ENCODE data around the gene LARP1B. TPM values are rescaled to one million over a fixed set of nuclear protein-coding genes. Genes with fewer than 3 reads are reported as not detected.
"Not testable (repeated sequence)": the region's sequence is repeated elsewhere in the genome, so short reads cannot be mapped to it uniquely, and the experiment has no call there.

The LARP1B gene
- total RNA-seq, 2 experiments from 2014 or later, result 16.5 to 21.0 TPM

- H4K20me1 ChIP-seq (ENCODE audit: insufficient read depth, low read length); H3K36me3 ChIP-seq (ENCODE audit: insufficient read depth, low read length); CTCF ChIA-PET (ENCODE audit: unreplicated experiment); BruUV-seq (replicated peaks); H3K4me2 ChIP-seq (ENCODE audit: low read length); H3K9me2 ChIP-seq (ENCODE audit: insufficient read depth, low read length); intact Hi-C loops (cut with micrococcal nuclease; ENCODE audit: unreplicated experiment); H3K9me3 ChIP-seq (ENCODE audit: low read length); H3K27ac ChIP-seq (ENCODE audit: low read depth, low read length, poor library complexity, severe bottlenecking); H3K4me1 ChIP-seq (ENCODE audit: insufficient read depth, low read length, poor library complexity, severe bottlenecking); H3K79me2 ChIP-seq (ENCODE audit: insufficient read depth, low read depth, low read length); POLR2A ChIA-PET; H2AFZ ChIP-seq (ENCODE audit: low read length); DNase-seq (ENCODE audit: low spot score); H3K4me3 ChIP-seq (ENCODE audit: low read depth, low read length, poor library complexity, severe bottlenecking): not testable (repeated sequence)
Observed at GRCh38 chr4:128259889-128260288, 198.8 kb downstream of the LARP1B start.

Other genes with a start within 250 kb of the LARP1B start
- gene PLK4, start 180.4 kb upstream of the LARP1B start, total RNA-seq (2014; rRNA removed; shearing (Covaris generic)), result 74.1 and 79.3 TPM in 2 replicates
- gene PLK4, start 180.4 kb upstream of the LARP1B start, total RNA-seq (2022), result 68.3 and 91.0 TPM in 2 replicates
- gene MFSD8, start 96.1 kb upstream of the LARP1B start, total RNA-seq (2014; rRNA removed; shearing (Covaris generic)), result 15.1 and 15.9 TPM in 2 replicates
- 19.8 and 26.7 TPM in 2 replicates for gene MFSD8, start 96.1 kb upstream of the LARP1B start, total RNA-seq (2022)
- 8.6 and 10.4 TPM in 2 replicates for gene ABHD18, start 95.9 kb upstream of the LARP1B start, total RNA-seq (2014; rRNA removed; shearing (Covaris generic))
- gene ABHD18, start 95.9 kb upstream of the LARP1B start, total RNA-seq (2022), result 12.7 and 14.3 TPM in 2 replicates
- gene PGRMC2, start 226.5 kb downstream of the LARP1B start, total RNA-seq (2014; rRNA removed; shearing (Covaris generic)), result 10.2 and 10.5 TPM in 2 replicates
- 43.7 and 45.3 TPM in 2 replicates for gene PGRMC2, start 226.5 kb downstream of the LARP1B start, total RNA-seq (2022)

All from OCI-LY7 (cell line).